ENCODE results near the gene GRIK4. TPM values are rescaled to one million over a fixed set of nuclear protein-coding genes. Genes with fewer than 3 reads are reported as not detected.
A peak's percentile ranks its signal among the peaks of the same experiment; 100 is the strongest.

The GRIK4 gene
- total and polyA plus RNA-seq, 9 of the 15 experiments (the other 6 are each of a cell fraction or from before 2014, with no cell fraction given) = not detected

- Histone ChIP-seq H3K9me3 (replicated peaks; ENCODE audit: control insufficient read depth, insufficient read depth, low read depth, low read length) (no peaks in the 10 kb centered on the region), H3K4me2 (ENCODE audit: insufficient read depth, low read length) (no peak overlapping the region), H3K79me2 (ENCODE audit: control insufficient read depth, insufficient read depth, low read length) (no peaks in the 10 kb centered on the region), H2AFZ (ENCODE audit: low read depth, low read length) (no peak overlapping the region), H3K9ac (ENCODE audit: insufficient read depth in 1 of 2, low read depth in 2 of 2, low read length in 2 of 2) (no peak overlapping the region), H3K27me3 (ENCODE audit: control insufficient read depth in 2 of 2, insufficient read depth in 2 of 2, low read length in 2 of 2) (peaks cover 2 to 14% of the 10 kb centered on the region in 2 experiments; a peak in 3 of 5 replicates), H3K4me1 (replicated peaks in 1 of 2; ENCODE audit: control insufficient read depth in 2 of 2, insufficient read depth in 2 of 2, low read length in 2 of 2) (no peaks in the 10 kb centered on the region; a peak in 1 of 5 replicates), H4K20me1 (replicated peaks; ENCODE audit: control insufficient read depth, insufficient read depth, low read length) (no peaks in the 10 kb centered on the region), H3K27ac (ENCODE audit: extremely low read depth, low read depth, low read length) (no peak overlapping the region), H3K36me3 (ENCODE audit: control insufficient read depth, insufficient read depth, low read length) (no peaks in the 10 kb centered on the region), H3K9me1 (ENCODE audit: control insufficient read depth, insufficient read depth, low read length) (no peaks in the 10 kb centered on the region), H3K4me3 (no peak overlapping the region)
- ChIA-PET CTCF (ENCODE audit: low intra/inter-chr PET ratio) (interaction anchor here (0.6 kb wide), 1 partner anchor 418 kb away, joined by 3 read pairs; no protein-coding TSS in a partner anchor), POLR2A (interaction anchor here (0.6 kb wide), 2 partner anchors 77 to 704 kb away, joined by 3 read pairs; no protein-coding TSS in a partner anchor)
- no TSS peak for BruUV-seq (replicated peaks)
- TF ChIP-seq MNT (conservative IDR thresholded peaks at IDR 0.05) = no peak
- DNase-seq (ENCODE audit: extremely low read depth in 1 of 4, low spot score in 3 of 4) = no peak
- no peak for ATAC-seq
- 29% methylated on average over 11 of the region's 11 CpGs for WGBS (ENCODE audit: insufficient coverage, low coverage, missing lambda C conversion rate)
- FAIRE-seq = no peak
- in situ Hi-C loops (cut with MboI) (no loop called here), intact Hi-C loops (cut with micrococcal nuclease) (no loop called here)
These were observed 417.5 kb downstream of the GRIK4 start for GRCh38 chr11:120929090-120929489.

GRCh38 chr11:120929664-120930154 lies 418.2 kb downstream of the GRIK4 start:
- peak; percentile 67 to 83 (median 75) for DNase-seq (ENCODE audit: extremely low read depth in 1 of 4, low spot score in 3 of 4)
- in situ Hi-C loops (cut with MboI) (no loop called here), intact Hi-C loops (cut with micrococcal nuclease) (loop anchor here (5.0 kb wide), 2 partner anchors 183 to 263 kb away; no protein-coding TSS in a partner anchor)
- peak; percentile 11 for FAIRE-seq
- Histone ChIP-seq H3K27ac (ENCODE audit: extremely low read depth, low read depth, low read length) (no peak overlapping the region), H3K4me1 (replicated peaks in 1 of 2; ENCODE audit: control insufficient read depth in 2 of 2, insufficient read depth in 2 of 2, low read length in 2 of 2) (no peaks in the 10 kb centered on the region; a peak in 1 of 5 replicates), H3K36me3 (ENCODE audit: control insufficient read depth, insufficient read depth, low read length) (no peaks in the 10 kb centered on the region), H4K20me1 (replicated peaks; ENCODE audit: control insufficient read depth, insufficient read depth, low read length) (no peaks in the 10 kb centered on the region), H3K9me3 (replicated peaks; ENCODE audit: control insufficient read depth, insufficient read depth, low read depth, low read length) (no peaks in the 10 kb centered on the region), H3K9me1 (ENCODE audit: control insufficient read depth, insufficient read depth, low read length) (no peaks in the 10 kb centered on the region), H3K4me3 (no peak overlapping the region), H2AFZ (ENCODE audit: low read depth, low read length) (no peak overlapping the region), H3K79me2 (ENCODE audit: control insufficient read depth, insufficient read depth, low read length) (no peaks in the 10 kb centered on the region), H3K9ac (ENCODE audit: insufficient read depth in 1 of 2, low read depth in 2 of 2, low read length in 2 of 2) (no peak overlapping the region), H3K27me3 (ENCODE audit: control insufficient read depth in 2 of 2, insufficient read depth in 2 of 2, low read length in 2 of 2) (peaks cover 2 to 18% of the 10 kb centered on the region in 2 experiments; a peak in 3 of 5 replicates), H3K4me2 (ENCODE audit: insufficient read depth, low read length) (no peak overlapping the region)
- BruUV-seq (replicated peaks) = no TSS peak
- peak; percentile 96 for ATAC-seq
- CTCF ChIA-PET (ENCODE audit: low intra/inter-chr PET ratio) = interaction anchor here (0.6 kb wide), 1 partner anchor 419 kb away, joined by 3 read pairs; no protein-coding TSS in a partner anchor
- POLR2A ChIA-PET = interaction anchor here (0.6 to 0.7 kb wide), 2 partner anchors 10 to 78 kb away, joined by 3 read pairs; no protein-coding TSS in a partner anchor
- 3% methylated on average over 11 of the region's 13 CpGs for WGBS (ENCODE audit: insufficient coverage, low coverage, missing lambda C conversion rate)
- TF ChIP-seq CTCFL (IDR thresholded peaks at IDR 0.05; ENCODE audit: borderline replicate concordance, insufficient read depth, low read depth, low read length, poor library complexity, severe bottlenecking) (peak; percentile 39), ZNF75A (CRISPR knock-in tag; IDR thresholded peaks at IDR 0.05) (no peak), RCOR1 (IDR thresholded peaks at IDR 0.05; ENCODE audit: borderline replicate concordance in 1 of 2, low read depth in 2 of 2, low read length in 2 of 2) (peak in 1 of 2 experiments; percentile 24; a peak in 1 of 4 replicates), CREB3L1 (IDR thresholded peaks at IDR 0.05; ENCODE audit: borderline replicate concordance, low read depth) (no peak), SMC3 (conservative IDR thresholded peaks at IDR 0.05; ENCODE audit: insufficient read depth, low read depth, low read length) (peak; percentile 36; the same call in 1 of the 2 replicates)

Data from K562 (cell line).